SW480 (cell line): ENCODE results near the gene LMTK3.
A peak's percentile ranks its signal among the peaks of the same experiment; 100 is the strongest.
"Not testable (repeated sequence)": the region's sequence is repeated elsewhere in the genome, so short reads cannot be mapped to it uniquely, and the experiment has no call there.

ENCODE experiments used
- DNase-seq: peaks from one replicate; pipeline ENCODE4 v3.0.0-alpha.2; 2016; ENCODE audit warnings: low spot score

The LMTK3 gene

GRCh38 chr19:48506138-48506733 is 5.4 kb downstream of the LMTK3 start:
- DNase-seq, result peak; percentile 76

DNA sequence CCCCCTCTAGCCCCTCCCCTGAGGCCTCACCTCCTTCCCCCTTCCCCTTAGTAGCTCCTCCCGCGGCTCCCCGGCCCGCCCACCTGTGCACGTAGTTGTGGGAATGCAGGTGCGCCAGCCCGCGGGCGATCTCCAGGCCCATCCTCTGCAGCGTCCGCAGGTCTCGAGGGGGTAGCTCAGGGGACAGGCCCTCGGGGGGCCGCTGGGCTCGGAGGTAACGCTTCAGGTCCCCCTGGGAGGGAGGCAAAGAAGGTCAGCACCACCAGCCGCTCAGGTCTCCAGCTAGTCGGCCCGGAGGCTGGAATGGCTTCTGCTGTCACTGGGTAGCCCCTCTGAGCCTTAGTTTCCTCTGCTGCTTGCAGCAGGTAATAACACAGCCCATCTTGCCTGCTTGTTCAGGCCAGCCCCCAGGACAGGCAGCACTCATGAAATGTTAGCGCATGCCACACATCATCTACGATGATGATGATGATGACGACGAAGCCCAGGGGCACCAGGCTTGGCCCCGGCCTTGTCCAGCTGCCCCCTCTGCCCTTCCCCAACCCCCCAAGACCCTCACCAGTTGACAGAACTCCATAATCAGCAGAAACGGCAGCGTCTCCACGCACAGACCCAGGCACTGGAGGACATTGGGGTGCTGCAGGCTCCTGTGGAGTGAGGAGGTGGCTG is 9.2 kb downstream of the LMTK3 start:
- DNase-seq, result no peak

- peak; percentile 99 for DNase-seq
Observed at GRCh38 chr19:48501494-48502349, 9.9 kb downstream of the LMTK3 start.

DNA sequence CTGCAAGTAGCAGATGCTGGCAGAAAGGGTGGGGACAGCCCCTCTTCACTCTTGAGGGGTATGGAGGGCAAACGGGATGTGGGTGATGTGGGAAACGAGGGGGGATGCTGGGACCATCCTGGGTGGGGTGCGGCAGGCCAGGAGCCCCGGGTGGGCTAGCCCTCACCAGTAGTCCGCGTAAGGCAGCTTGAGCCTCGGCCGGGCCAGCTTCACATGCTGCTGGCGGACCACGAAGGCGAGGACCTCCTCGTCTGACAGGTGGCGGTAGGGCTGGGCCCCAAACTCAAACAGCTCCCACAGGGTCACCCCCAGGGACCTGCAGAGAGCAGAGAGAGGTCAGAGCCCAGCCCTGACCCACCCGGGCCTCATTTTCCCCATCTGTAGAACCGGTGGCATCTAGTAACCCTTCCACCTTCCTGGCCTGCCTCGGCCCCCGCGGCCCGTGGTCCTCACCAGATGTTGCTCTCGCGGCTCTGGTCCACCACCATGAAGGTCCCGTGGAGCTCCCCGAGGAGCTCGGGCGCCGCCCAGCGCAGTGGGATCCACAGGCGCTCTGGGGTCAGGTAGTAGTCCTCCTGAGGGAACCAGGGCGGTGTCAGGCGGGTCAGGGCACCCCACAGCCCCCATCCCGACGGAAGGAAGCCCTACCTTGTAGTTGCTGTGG is 10.7 kb downstream of the LMTK3 start:
- no peak for DNase-seq

DNA sequence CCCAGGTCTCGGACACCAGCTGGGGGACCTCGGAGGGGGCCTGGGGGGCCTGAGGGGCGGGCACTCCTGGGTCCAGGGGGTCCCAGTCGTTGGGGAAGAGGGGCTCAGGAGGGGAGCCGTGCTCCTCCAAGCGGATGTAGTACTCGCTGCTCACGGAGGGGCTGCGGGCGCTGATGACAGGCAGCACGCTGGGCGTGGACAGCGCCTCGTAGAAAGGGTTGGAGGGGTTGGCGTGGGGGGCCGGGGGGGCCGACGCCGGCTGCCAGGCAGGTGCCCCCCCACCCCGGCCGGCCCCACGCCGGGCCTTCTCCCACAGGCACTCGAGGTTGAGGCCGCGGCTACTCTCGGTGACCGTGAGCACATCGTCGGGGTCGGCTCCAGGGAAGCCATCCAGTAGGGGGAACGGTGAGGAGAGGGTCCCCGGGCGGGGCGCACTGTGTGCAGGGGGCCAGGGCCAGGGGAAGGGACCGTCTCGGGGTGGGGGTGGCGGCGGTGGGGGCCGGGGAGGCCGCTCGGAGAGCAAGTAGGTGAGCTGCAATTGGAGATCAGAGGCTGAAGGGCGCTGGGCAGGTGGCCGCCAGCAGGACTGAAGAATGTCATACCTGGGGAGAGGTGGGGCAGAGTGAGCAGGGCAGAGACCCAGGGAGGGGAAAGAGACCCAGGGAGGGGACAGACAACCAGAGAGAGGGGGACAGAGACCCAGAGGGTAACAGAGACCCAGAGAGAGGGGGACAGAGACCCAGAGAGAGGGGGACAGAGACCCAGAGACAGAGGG is 12.1 kb downstream of the LMTK3 start:
- DNase-seq, result no peak

GRCh38 chr19:48498595-48499311 is 12.9 kb downstream of the LMTK3 start:
- no peak for DNase-seq

GRCh38 chr19:48497728-48498594 is 13.7 kb downstream of the LMTK3 start:
- DNase-seq, result no peak

DNA sequence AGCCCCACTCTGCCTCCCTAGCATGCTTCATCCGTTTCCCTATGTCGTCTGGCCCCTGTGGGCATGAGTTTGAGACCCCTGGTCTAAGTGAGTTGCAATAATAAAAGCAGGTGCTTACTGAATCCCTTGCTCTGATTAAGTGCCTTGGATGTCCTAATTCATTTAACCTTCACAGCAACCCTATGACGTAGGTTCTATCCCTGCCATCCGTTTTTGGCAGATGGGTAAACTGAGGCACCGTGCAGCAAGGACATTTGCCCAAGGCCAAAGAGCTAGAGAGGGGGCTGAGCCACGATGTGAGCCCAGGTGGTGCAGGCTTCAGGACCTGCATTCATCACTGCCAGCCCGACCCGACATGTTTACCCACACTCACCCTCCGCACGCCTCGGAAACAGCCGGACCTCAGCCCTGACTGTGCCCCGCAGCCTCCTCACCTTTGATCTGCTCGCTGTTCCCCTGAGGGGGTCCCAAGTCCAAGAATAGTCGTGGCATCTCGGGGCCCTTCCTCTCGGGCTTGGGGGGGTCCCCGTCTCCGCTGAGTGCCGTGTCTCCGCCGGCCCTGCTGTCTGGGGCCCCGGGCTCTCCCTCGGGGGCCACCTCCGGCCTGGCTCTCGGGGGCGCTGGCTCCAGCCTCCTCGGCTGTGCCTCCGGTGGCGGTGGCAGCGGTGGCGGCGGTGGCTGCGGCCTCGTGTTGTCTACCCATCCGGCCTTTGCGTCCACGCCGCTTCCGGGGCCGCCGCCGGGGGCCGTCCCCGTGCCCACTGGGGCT is 14.5 kb downstream of the LMTK3 start:
- no peak for DNase-seq

GRCh38 chr19:48495396-48495795 is 16.2 kb downstream of the LMTK3 start:
- no peak for DNase-seq

GRCh38 chr19:48493718-48494401 is 17.8 kb downstream of the LMTK3 start:
- DNase-seq, result no peak

- peak; percentile 98 for DNase-seq
Observed at GRCh38 chr19:48492925-48493717, 18.5 kb downstream of the LMTK3 start.

DNA sequence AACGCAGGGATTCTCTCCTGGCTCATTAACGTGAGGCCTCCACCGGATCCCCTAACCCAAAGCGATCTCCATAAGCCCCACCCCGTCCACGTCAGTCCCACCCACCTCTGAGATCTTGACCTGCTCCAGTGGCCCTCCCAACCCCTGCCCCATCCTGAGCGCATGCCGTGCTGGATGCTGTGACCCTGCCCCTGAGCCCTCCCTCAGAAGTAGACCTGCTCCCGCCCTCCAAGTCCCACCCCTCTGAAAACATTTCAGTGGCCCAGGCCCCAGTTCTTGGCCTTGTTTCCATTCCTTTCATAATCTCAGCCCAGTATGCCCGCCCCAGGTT is 19.9 kb downstream of the LMTK3 start:
- DNase-seq, result no peak

- peak; percentile 85 for DNase-seq
Observed at GRCh38 chr19:48490981-48491792, 20.4 kb downstream of the LMTK3 start.

DNA sequence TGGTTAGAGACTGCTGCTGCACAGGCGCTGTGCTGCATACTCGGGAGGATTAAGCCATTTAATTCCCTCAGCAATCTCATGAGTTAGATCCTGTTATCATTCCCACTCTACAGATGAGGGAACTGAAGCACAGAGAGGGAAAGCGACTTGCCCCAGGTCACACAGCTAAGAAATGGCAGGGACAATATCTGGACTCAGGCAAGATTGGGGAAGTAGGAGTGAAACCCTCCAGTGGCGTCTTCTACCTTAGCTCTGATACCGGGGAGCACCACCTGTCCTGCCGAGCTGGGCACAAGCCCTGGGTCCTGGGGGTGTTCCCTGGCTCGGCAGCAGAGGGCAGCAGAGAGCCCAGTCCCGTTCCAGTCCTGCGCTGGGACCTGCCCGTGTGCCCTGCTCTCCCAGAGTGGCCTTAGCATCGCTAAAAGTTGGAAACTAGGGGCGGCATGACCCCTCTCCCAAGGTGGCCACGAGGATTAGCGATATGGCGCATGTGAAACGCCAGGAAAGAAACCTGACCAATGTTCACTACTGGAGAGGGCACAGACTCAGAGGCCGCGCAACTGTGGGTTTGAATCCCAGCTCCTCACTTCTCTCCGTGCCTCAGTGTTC is 21.9 kb downstream of the LMTK3 start:
- DNase-seq, result peak; percentile 81

- not testable (repeated sequence) for DNase-seq
Observed at GRCh38 chr19:48488478-48488877, 23.2 kb downstream of the LMTK3 start.

GRCh38 chr19:48487948-48488347 is 23.7 kb downstream of the LMTK3 start:
- DNase-seq, result peak; percentile 93

DNA sequence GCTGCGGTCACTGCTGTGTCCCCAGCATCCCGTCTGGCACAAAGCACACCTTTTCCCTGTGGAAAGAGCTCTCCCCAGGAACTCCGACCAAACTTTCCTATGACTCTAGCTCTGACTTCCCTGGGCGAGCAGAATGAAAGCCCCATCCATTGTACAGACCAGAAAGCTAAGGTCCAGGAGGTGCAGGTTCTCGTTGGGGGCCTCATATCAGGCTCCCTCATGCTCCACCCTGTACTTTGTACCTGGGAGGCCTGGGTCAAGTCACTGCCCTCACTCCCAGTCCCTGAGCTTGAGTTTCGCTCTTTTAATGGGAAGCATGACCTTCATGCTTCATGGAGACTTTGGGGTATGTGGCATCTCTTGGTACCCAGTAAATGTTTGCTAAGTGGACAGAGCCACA is 24.1 kb downstream of the LMTK3 start:
- peak; percentile 50 for DNase-seq
